Measurements from ENCODE around the gene MCEMP1. TPM values are rescaled to one million over a fixed set of nuclear protein-coding genes. Genes with fewer than 3 reads are reported as not detected.

MCEMP1 gene
- polyA plus RNA-seq, 4 donors: 0.03 to 1.4 (median 0.48) TPM

- peaks cover 0 to 9% (median 0%) of the 10 kb centered on the region in 3 donors for H3K27me3 ChIP-seq (ENCODE audit: control insufficient read depth in 3 of 3, insufficient read depth in 3 of 3, low read length in 3 of 3)
- H3K36me3 ChIP-seq (ENCODE audit: control insufficient read depth in 3 of 3, insufficient read depth in 2 of 3, low read depth in 1 of 3, low read length in 3 of 3): no peaks in the 10 kb centered on the region
- no peak overlapping the region for H3K4me3 ChIP-seq (ENCODE audit: low read depth in 1 of 3, low read length in 3 of 3)
- H3K27ac ChIP-seq (ENCODE audit: low read depth in 1 of 3, low read length in 2 of 3): no peak overlapping the region
- 27 to 43% (median 28%) methylated on average over 9 of the region's 9 CpGs for WGBS, 3 donors
- H3K4me1 ChIP-seq (ENCODE audit: control insufficient read depth in 3 of 3, insufficient read depth in 2 of 3, low read depth in 1 of 3, low read length in 2 of 3): no peaks in the 10 kb centered on the region
- no peak for FAIRE-seq
- DNase-seq: no peak
- H3K9me3 ChIP-seq (ENCODE audit: control insufficient read depth in 2 of 2, insufficient read depth in 1 of 2, low read depth in 1 of 2, low read length in 1 of 2): no peaks in the 10 kb centered on the region
These were observed 18.6 kb upstream of the MCEMP1 start for GRCh38 chr19:7658219-7658686.

GRCh38 chr19:7661744-7662538 lies 14.9 kb upstream of the MCEMP1 start:
- Histone ChIP-seq H3K4me3 (ENCODE audit: low read depth in 1 of 3, low read length in 3 of 3) (no peak overlapping the region), H3K27me3 (ENCODE audit: control insufficient read depth in 3 of 3, insufficient read depth in 3 of 3, low read length in 3 of 3) (peaks cover 0 to 9% (median 0%) of the 10 kb centered on the region in 3 donors), H3K27ac (ENCODE audit: low read depth in 1 of 3, low read length in 2 of 3) (no peak overlapping the region), H3K4me1 (ENCODE audit: control insufficient read depth in 3 of 3, insufficient read depth in 2 of 3, low read depth in 1 of 3, low read length in 2 of 3) (no peaks in the 10 kb centered on the region), H3K36me3 (ENCODE audit: control insufficient read depth in 3 of 3, insufficient read depth in 2 of 3, low read depth in 1 of 3, low read length in 3 of 3) (no peaks in the 10 kb centered on the region), H3K9me3 (ENCODE audit: control insufficient read depth in 2 of 2, insufficient read depth in 1 of 2, low read depth in 1 of 2, low read length in 1 of 2) (no peaks in the 10 kb centered on the region)
- DNase-seq: no peak
- no peak for FAIRE-seq
- WGBS, 3 donors: 76 to 77% (median 77%) methylated on average over 7 to 8 of the region's 8 CpGs

DNA sequence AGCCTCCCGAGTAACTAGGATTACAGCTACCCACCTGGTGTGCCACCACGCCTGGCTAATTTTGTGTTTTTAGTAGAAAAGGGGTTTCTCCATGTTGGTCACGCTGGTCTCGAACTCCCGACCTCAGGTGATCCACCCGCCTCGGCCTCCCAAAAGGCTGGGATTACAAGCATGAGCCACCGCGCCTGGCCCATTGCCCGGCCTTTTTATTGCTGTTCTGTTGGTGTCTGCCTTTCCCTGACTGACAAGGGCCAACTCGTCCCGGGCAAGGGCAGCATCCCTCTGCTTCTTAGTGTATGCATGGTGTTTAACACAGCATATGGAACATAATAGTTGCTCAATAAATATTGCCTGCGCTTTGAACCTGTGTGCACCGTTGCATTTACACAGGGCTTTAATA lies 14.2 kb upstream of the MCEMP1 start:
- 57 to 83% (median 62%) methylated on average over 14 of the region's 14 CpGs for WGBS, 3 donors
- no peak for DNase-seq
- no peaks in the 10 kb centered on the region for H3K4me1 ChIP-seq (ENCODE audit: control insufficient read depth in 3 of 3, insufficient read depth in 2 of 3, low read depth in 1 of 3, low read length in 2 of 3)
- no peak overlapping the region for H3K27ac ChIP-seq (ENCODE audit: low read depth in 1 of 3, low read length in 2 of 3)
- H3K27me3 ChIP-seq (ENCODE audit: control insufficient read depth in 3 of 3, insufficient read depth in 3 of 3, low read length in 3 of 3): peaks cover 0 to 9% (median 0%) of the 10 kb centered on the region in 3 donors
- FAIRE-seq: no peak
- no peak overlapping the region for H3K4me3 ChIP-seq (ENCODE audit: low read depth in 1 of 3, low read length in 3 of 3)
- no peaks in the 10 kb centered on the region for H3K36me3 ChIP-seq (ENCODE audit: control insufficient read depth in 3 of 3, insufficient read depth in 2 of 3, low read depth in 1 of 3, low read length in 3 of 3)
- H3K9me3 ChIP-seq (ENCODE audit: control insufficient read depth in 2 of 2, insufficient read depth in 1 of 2, low read depth in 1 of 2, low read length in 1 of 2): no peaks in the 10 kb centered on the region

DNA sequence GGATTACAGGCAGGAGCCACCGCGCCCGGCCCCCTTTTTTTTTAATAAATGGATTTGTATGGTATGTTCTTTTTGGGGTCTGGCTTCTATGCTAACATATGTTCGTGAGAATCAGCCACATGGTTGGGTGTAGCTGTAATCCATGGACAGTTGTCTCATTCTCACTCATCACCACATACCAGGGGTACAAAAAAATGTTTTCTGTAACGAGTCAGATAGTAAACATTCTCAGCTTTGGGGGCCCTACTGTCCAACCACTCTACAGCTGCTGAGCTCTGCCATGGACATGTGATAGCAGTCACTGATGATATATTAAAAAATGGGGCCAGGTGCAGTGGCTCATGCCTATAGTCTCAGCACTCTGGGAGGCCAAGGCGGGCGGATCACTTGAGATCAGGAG lies 13.2 kb upstream of the MCEMP1 start:
- 79 to 83% (median 82%) methylated on average over 7 of the region's 7 CpGs for whole genome bisulfite sequencing, 3 donors
- no peaks in the 10 kb centered on the region for H3K9me3 ChIP-seq (ENCODE audit: control insufficient read depth in 2 of 2, insufficient read depth in 1 of 2, low read depth in 1 of 2, low read length in 1 of 2)

GRCh38 chr19:7665076-7665475 lies 11.8 kb upstream of the MCEMP1 start:
- Histone ChIP-seq H3K4me3 (ENCODE audit: low read depth in 1 of 3, low read length in 3 of 3) (no peak overlapping the region), H3K36me3 (ENCODE audit: control insufficient read depth in 3 of 3, insufficient read depth in 2 of 3, low read depth in 1 of 3, low read length in 3 of 3) (no peaks in the 10 kb centered on the region), H3K9me3 (ENCODE audit: control insufficient read depth in 2 of 2, insufficient read depth in 1 of 2, low read depth in 1 of 2, low read length in 1 of 2) (no peaks in the 10 kb centered on the region), H3K27me3 (ENCODE audit: control insufficient read depth in 3 of 3, insufficient read depth in 3 of 3, low read length in 3 of 3) (peaks cover 0 to 7% (median 2%) of the 10 kb centered on the region in 3 donors), H3K27ac (ENCODE audit: low read depth in 1 of 3, low read length in 2 of 3) (no peak overlapping the region), H3K4me1 (ENCODE audit: control insufficient read depth in 3 of 3, insufficient read depth in 2 of 3, low read depth in 1 of 3, low read length in 2 of 3) (no peaks in the 10 kb centered on the region)
- FAIRE-seq: no peak
- 52 to 62% (median 60%) methylated on average over 4 of the region's 4 CpGs for WGBS, 3 donors
- DNase-seq: no peak

More for the DNA sequence above, 13.2 kb upstream of the MCEMP1 start:
- Histone ChIP-seq H3K4me1 (ENCODE audit: control insufficient read depth in 3 of 3, insufficient read depth in 2 of 3, low read depth in 1 of 3, low read length in 2 of 3) (no peaks in the 10 kb centered on the region), H3K4me3 (ENCODE audit: low read depth in 1 of 3, low read length in 3 of 3) (no peak overlapping the region), H3K27ac (ENCODE audit: low read depth in 1 of 3, low read length in 2 of 3) (no peak overlapping the region), H3K36me3 (ENCODE audit: control insufficient read depth in 3 of 3, insufficient read depth in 2 of 3, low read depth in 1 of 3, low read length in 3 of 3) (no peaks in the 10 kb centered on the region), H3K27me3 (ENCODE audit: control insufficient read depth in 3 of 3, insufficient read depth in 3 of 3, low read length in 3 of 3) (peaks cover 0 to 3% (median 0%) of the 10 kb centered on the region in 3 donors)
- no peak for FAIRE-seq
- no peak for DNase-seq

- DNase-seq (no peak), FAIRE-seq (no peak)
- H3K27me3 ChIP-seq (ENCODE audit: control insufficient read depth in 3 of 3, insufficient read depth in 3 of 3, low read length in 3 of 3): peaks cover 3 to 23% (median 14%) of the 10 kb centered on the region in 3 donors
- no peaks in the 10 kb centered on the region for H3K36me3 ChIP-seq (ENCODE audit: control insufficient read depth in 3 of 3, insufficient read depth in 2 of 3, low read depth in 1 of 3, low read length in 3 of 3)
- 51 to 72% (median 65%) methylated on average over 9 of the region's 9 CpGs for WGBS, 3 donors
- H3K4me1 ChIP-seq (ENCODE audit: control insufficient read depth in 3 of 3, insufficient read depth in 2 of 3, low read depth in 1 of 3, low read length in 2 of 3): no peaks in the 10 kb centered on the region
- H3K27ac ChIP-seq (ENCODE audit: low read depth in 1 of 3, low read length in 2 of 3): no peak within 1 kb of the TSS
- no peak within 1 kb of the TSS for H3K4me3 ChIP-seq (ENCODE audit: low read depth in 1 of 3, low read length in 3 of 3)
- peaks cover 0 to 1% of the 10 kb centered on the region in 2 donors for H3K9me3 ChIP-seq (ENCODE audit: control insufficient read depth in 2 of 2, insufficient read depth in 1 of 2, low read depth in 1 of 2, low read length in 1 of 2)
These were observed 8.0 kb upstream of the MCEMP1 start, which contains the start of gene RETN for GRCh38 chr19:7668842-7669241. TSS of gene RETN (plus strand) at chr19:7669049. CDS start at chr19:7669327, 278 bp downstream.

- 31 to 35% (median 34%) methylated on average over 9 of the region's 9 CpGs for WGBS, 3 donors
- H3K4me3 ChIP-seq (ENCODE audit: low read depth in 1 of 3, low read length in 3 of 3): no peak overlapping the region
- H3K9me3 ChIP-seq (ENCODE audit: control insufficient read depth in 2 of 2, insufficient read depth in 1 of 2, low read depth in 1 of 2, low read length in 1 of 2): peaks cover 0 to 7% of the 10 kb centered on the region in 2 donors
- no peak for DNase-seq
- no peak overlapping the region for H3K27ac ChIP-seq (ENCODE audit: low read depth in 1 of 3, low read length in 2 of 3)
- H3K36me3 ChIP-seq (ENCODE audit: control insufficient read depth in 3 of 3, insufficient read depth in 2 of 3, low read depth in 1 of 3, low read length in 3 of 3): no peaks in the 10 kb centered on the region
- FAIRE-seq: no peak
- H3K4me1 ChIP-seq (ENCODE audit: control insufficient read depth in 3 of 3, insufficient read depth in 2 of 3, low read depth in 1 of 3, low read length in 2 of 3): no peaks in the 10 kb centered on the region
- H3K27me3 ChIP-seq (ENCODE audit: control insufficient read depth in 3 of 3, insufficient read depth in 3 of 3, low read length in 3 of 3): peaks cover 3 to 25% (median 14%) of the 10 kb centered on the region in 3 donors
These were observed 7.2 kb upstream of the MCEMP1 start for GRCh38 chr19:7669641-7670040.

GRCh38 chr19:7670150-7670783 lies 6.6 kb upstream of the MCEMP1 start:
- peaks cover 0 to 7% of the 10 kb centered on the region in 2 donors for H3K9me3 ChIP-seq (ENCODE audit: control insufficient read depth in 2 of 2, insufficient read depth in 1 of 2, low read depth in 1 of 2, low read length in 1 of 2)
- DNase-seq (peak in 1 of 2 donors; percentile 30), FAIRE-seq (no peak)
- H3K4me3 ChIP-seq (ENCODE audit: low read depth in 1 of 3, low read length in 3 of 3): no peak overlapping the region
- 2% methylated on average over 39 to 43 of the region's 43 CpGs for WGBS, 3 donors
- peaks cover 3 to 25% (median 14%) of the 10 kb centered on the region in 3 donors for H3K27me3 ChIP-seq (ENCODE audit: control insufficient read depth in 3 of 3, insufficient read depth in 3 of 3, low read length in 3 of 3)
- no peaks in the 10 kb centered on the region for H3K36me3 ChIP-seq (ENCODE audit: control insufficient read depth in 3 of 3, insufficient read depth in 2 of 3, low read depth in 1 of 3, low read length in 3 of 3)
- H3K27ac ChIP-seq (ENCODE audit: low read depth in 1 of 3, low read length in 2 of 3): no peak overlapping the region
- H3K4me1 ChIP-seq (ENCODE audit: control insufficient read depth in 3 of 3, insufficient read depth in 2 of 3, low read depth in 1 of 3, low read length in 2 of 3): no peaks in the 10 kb centered on the region
